Measurements from ENCODE around the gene DYNAP.

Gene DYNAP

GRCh38 chr18:54636217-54636616 is 45.2 kb downstream of the DYNAP start:
- H3K9me3 ChIP-seq (ENCODE audit: control insufficient read depth, low read length): no peaks in the 10 kb centered on the region
- no peaks in the 10 kb centered on the region for H3K36me3 ChIP-seq (ENCODE audit: control insufficient read depth, insufficient read depth, low read length)
- H3K4me3 ChIP-seq (ENCODE audit: extremely low read depth, insufficient read depth, low read length, poor library complexity, severe bottlenecking): no peak overlapping the region
- no peaks in the 10 kb centered on the region for H3K4me1 ChIP-seq (ENCODE audit: control insufficient read depth, insufficient read depth, low read length, poor library complexity, severe bottlenecking)
- 95 to 100% methylated on average over 2 to 3 of the region's 4 CpGs for WGBS, 2 experiments (ENCODE audit: insufficient coverage in 2 of 2)
- H3K27ac ChIP-seq (ENCODE audit: low read depth, low read length, severe bottlenecking): no peak overlapping the region

- Histone ChIP-seq H3K9me3 (ENCODE audit: control insufficient read depth, low read length) (no peaks in the 10 kb centered on the region), H3K4me1 (ENCODE audit: control insufficient read depth, insufficient read depth, low read length, poor library complexity, severe bottlenecking) (no peaks in the 10 kb centered on the region), H3K36me3 (ENCODE audit: control insufficient read depth, insufficient read depth, low read length) (no peaks in the 10 kb centered on the region), H3K4me3 (ENCODE audit: extremely low read depth, insufficient read depth, low read length, poor library complexity, severe bottlenecking) (no peak overlapping the region), H3K27ac (ENCODE audit: low read depth, low read length, severe bottlenecking) (no peak overlapping the region)
- no CpG with 5 or more reads among the region's 1 CpG for WGBS, 2 experiments (ENCODE audit: insufficient coverage in 2 of 2)
Measured at GRCh38 chr18:54641734-54642133, 50.7 kb downstream of the DYNAP start.

GRCh38 chr18:54647176-54647575 is 56.1 kb downstream of the DYNAP start:
- Histone ChIP-seq H3K4me1 (ENCODE audit: control insufficient read depth, insufficient read depth, low read length, poor library complexity, severe bottlenecking) (no peaks in the 10 kb centered on the region), H3K36me3 (ENCODE audit: control insufficient read depth, insufficient read depth, low read length) (no peaks in the 10 kb centered on the region), H3K27ac (ENCODE audit: low read depth, low read length, severe bottlenecking) (no peak overlapping the region), H3K4me3 (ENCODE audit: extremely low read depth, insufficient read depth, low read length, poor library complexity, severe bottlenecking) (no peak overlapping the region), H3K9me3 (ENCODE audit: control insufficient read depth, low read length) (no peaks in the 10 kb centered on the region)
- 0 to 6% methylated on average over 1 to 2 of the region's 2 CpGs for WGBS, 2 experiments (ENCODE audit: insufficient coverage in 2 of 2)
